Measurements from ENCODE around the gene PDSS2. TPM values are rescaled to one million over a fixed set of nuclear protein-coding genes. Genes with fewer than 3 reads are reported as not detected.

Gene PDSS2
- total RNA-seq, 1 donor from 2014 or later, result 10.1 TPM

- Mint-ChIP-seq H3K27ac (ENCODE audit: unreplicated experiment) (no peak overlapping the region), H3K27me3 (ENCODE audit: low read depth) (no peaks in the 10 kb centered on the region), H3K4me3 (ENCODE audit: unreplicated experiment) (no peak overlapping the region), H3K9me3 (ENCODE audit: low read depth) (no peaks in the 10 kb centered on the region), H3K4me1 (ENCODE audit: low read depth) (no peaks in the 10 kb centered on the region), H3K36me3 (ENCODE audit: low read depth) (no peaks in the 10 kb centered on the region)
- TF ChIP-seq, protein P1, sequence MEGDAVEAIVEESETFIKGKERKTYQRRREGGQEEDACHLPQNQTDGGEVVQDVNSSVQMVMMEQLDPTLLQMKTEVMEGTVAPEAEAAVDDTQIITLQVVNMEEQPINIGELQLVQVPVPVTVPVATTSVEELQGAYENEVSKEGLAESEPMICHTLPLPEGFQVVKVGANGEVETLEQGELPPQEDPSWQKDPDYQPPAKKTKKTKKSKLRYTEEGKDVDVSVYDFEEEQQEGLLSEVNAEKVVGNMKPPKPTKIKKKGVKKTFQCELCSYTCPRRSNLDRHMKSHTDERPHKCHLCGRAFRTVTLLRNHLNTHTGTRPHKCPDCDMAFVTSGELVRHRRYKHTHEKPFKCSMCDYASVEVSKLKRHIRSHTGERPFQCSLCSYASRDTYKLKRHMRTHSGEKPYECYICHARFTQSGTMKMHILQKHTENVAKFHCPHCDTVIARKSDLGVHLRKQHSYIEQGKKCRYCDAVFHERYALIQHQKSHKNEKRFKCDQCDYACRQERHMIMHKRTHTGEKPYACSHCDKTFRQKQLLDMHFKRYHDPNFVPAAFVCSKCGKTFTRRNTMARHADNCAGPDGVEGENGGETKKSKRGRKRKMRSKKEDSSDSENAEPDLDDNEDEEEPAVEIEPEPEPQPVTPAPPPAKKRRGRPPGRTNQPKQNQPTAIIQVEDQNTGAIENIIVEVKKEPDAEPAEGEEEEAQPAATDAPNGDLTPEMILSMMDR (IDR thresholded peaks at IDR 0.05), result no peak
- DNase-seq (ENCODE audit: low spot score), result no peak
Measured at GRCh38 chr6:107271208-107271790, 188.1 kb downstream of the PDSS2 start.

- H3K4me3 Mint-ChIP-seq (ENCODE audit: unreplicated experiment), result no peak overlapping the region
- DNase-seq (ENCODE audit: low spot score), result no peak
- TF ChIP-seq, protein P1 (IDR thresholded peaks at IDR 0.05), result no peak
- no peak overlapping the region for H3K27ac Mint-ChIP-seq (ENCODE audit: unreplicated experiment)
- H3K4me1 Mint-ChIP-seq (ENCODE audit: low read depth), result peaks cover 6% of the 10 kb centered on the region
- no peaks in the 10 kb centered on the region for H3K27me3 Mint-ChIP-seq (ENCODE audit: low read depth)
- H3K9me3 Mint-ChIP-seq (ENCODE audit: low read depth), result no peaks in the 10 kb centered on the region
- H3K36me3 Mint-ChIP-seq (ENCODE audit: low read depth), result no peaks in the 10 kb centered on the region
Measured at GRCh38 chr6:107267634-107268033, 191.7 kb downstream of the PDSS2 start.

DNA sequence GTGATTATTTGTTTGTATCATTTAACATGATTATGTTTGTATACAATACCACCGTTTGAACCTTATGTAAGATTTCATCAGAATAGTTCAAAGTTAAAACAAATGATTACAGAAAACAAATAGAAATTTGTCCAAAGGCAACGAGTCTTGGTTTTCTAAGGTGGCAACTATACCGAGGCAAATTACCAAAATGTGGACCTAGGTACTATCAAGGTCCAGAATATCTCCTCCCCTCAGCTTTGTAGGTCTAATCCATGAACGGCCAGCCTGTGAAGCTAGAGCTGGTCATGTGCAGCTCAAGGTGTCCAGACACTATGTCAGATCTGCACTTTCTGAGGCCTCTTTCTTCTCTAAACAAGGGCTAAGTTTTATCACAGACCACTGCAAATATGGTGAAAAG is 192.4 kb downstream of the PDSS2 start:
- H3K4me1 Mint-ChIP-seq (ENCODE audit: low read depth), result peaks cover 6% of the 10 kb centered on the region

GRCh38 chr6:107266563-107266962 is 192.8 kb downstream of the PDSS2 start:
- Mint-ChIP-seq H3K4me3 (ENCODE audit: unreplicated experiment) (no peak overlapping the region), H3K36me3 (ENCODE audit: low read depth) (no peaks in the 10 kb centered on the region), H3K9me3 (ENCODE audit: low read depth) (no peaks in the 10 kb centered on the region), H3K4me1 (ENCODE audit: low read depth) (peaks cover 6% of the 10 kb centered on the region), H3K27ac (ENCODE audit: unreplicated experiment) (no peak overlapping the region), H3K27me3 (ENCODE audit: low read depth) (no peaks in the 10 kb centered on the region)
- TF ChIP-seq, protein P1 (IDR thresholded peaks at IDR 0.05), result no peak
- no peak for DNase-seq (ENCODE audit: low spot score)

More for the DNA sequence above, 192.4 kb downstream of the PDSS2 start:
- TF ChIP-seq, protein P1 (IDR thresholded peaks at IDR 0.05), result no peak
- Mint-ChIP-seq H3K4me3 (ENCODE audit: unreplicated experiment) (no peak overlapping the region), H3K9me3 (ENCODE audit: low read depth) (no peaks in the 10 kb centered on the region), H3K36me3 (ENCODE audit: low read depth) (no peaks in the 10 kb centered on the region), H3K27ac (ENCODE audit: unreplicated experiment) (no peak overlapping the region), H3K27me3 (ENCODE audit: low read depth) (no peaks in the 10 kb centered on the region)
- DNase-seq (ENCODE audit: low spot score), result no peak

DNA sequence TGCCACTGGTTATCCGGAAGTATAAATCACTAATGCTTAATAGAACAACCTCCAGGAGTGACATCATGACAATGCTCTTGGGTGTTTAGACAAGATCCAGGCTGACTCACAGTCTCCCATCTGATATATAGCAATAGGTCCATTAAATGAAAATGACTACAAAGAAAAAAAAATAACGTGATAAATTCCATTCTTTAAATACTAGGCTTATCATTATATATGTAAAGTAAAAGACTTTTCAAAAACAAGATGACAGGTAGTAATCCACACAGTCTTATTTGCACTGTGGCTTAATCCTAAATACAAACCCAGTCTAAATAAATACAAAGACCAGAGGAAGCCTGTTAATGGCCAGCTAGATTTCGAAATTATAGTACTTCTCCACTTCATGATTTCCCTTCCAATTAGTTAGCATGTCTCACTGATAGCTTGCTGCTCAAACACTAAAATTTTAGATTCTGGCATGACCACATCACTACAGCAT is 195.0 kb downstream of the PDSS2 start:
- Mint-ChIP-seq H3K27me3 (ENCODE audit: low read depth) (no peaks in the 10 kb centered on the region), H3K4me1 (ENCODE audit: low read depth) (peaks cover 6% of the 10 kb centered on the region), H3K9me3 (ENCODE audit: low read depth) (no peaks in the 10 kb centered on the region), H3K27ac (ENCODE audit: unreplicated experiment) (no peak overlapping the region), H3K36me3 (ENCODE audit: low read depth) (no peaks in the 10 kb centered on the region), H3K4me3 (ENCODE audit: unreplicated experiment) (no peak overlapping the region)
- DNase-seq (ENCODE audit: low spot score), result no peak
- TF ChIP-seq, protein P1 (IDR thresholded peaks at IDR 0.05), result no peak

All from chondrocyte (in vitro differentiated cells).